Hindlimb muscle (tissue), 1 donor: Measurements from ENCODE around the gene ZNF486. TPM values are rescaled to one million over a fixed set of nuclear protein-coding genes. Genes with fewer than 3 reads are reported as not detected.
"Not testable (repeated sequence)": the region's sequence is repeated elsewhere in the genome, so short reads cannot be mapped to it uniquely, and the experiment has no call there.

Experiments
- DNase-seq: peaks from one replicate; pipeline ENCODE4 v3.0.0-alpha.2; 2013
- polyA plus RNA-seq: library from polyadenylated mRNA; unstranded; fragments of 120-200 nt; gene quantifications from one replicate; pipeline ENCODE4 v1.2.1, GENCODE V29; 2013; ENCODE audit not compliant: insufficient read length

ZNF486 gene
- 4.9 TPM for polyA plus RNA-seq

DNA sequence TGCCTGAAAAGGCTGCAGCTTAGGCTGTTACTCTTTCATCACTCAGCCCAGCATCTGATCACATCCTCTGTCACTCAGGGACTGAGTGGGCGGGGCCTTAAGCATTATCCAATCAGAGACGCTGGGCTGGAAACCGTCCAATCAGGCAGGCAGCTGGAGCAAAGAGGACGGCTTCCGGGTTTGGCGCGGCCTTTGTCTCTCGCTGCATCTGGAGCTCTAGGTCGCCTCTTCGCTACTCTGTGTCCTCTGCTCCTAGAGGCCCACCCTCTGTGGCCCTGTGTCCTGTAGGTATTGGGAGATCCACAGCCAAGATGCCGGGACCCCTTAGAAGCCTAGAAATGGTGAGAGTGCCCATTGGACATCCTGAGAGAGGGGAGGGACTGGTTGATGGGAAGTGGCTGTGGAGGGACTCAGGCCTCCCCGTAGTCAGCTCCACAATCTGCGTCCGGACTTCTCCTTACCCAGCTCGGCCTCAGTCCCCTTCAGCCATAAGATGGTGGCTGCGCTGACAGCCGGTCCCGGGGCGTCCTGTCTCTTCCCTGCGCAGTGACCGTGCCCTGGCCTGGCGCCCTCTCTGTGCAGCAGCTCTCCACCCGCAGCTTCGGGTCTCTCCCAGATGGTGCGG lies at the start of gene ZNF486:
Gene ZNF486 (plus strand): TSS at position 195 of the 625 bp plus-strand sequence. CDS start 117 bp downstream, at position 312.
- peak; percentile 94 for DNase-seq

- DNase-seq: not testable (repeated sequence)
Observed at GRCh38 chr19:20118064-20118839, 48.8 kb upstream of the ZNF486 start.

GRCh38 chr19:20124879-20125278 lies 42.1 kb upstream of the ZNF486 start:
- DNase-seq: no peak

- DNase-seq: not testable (repeated sequence)
Observed at GRCh38 chr19:20132933-20133332, 34.1 kb upstream of the ZNF486 start.

DNA sequence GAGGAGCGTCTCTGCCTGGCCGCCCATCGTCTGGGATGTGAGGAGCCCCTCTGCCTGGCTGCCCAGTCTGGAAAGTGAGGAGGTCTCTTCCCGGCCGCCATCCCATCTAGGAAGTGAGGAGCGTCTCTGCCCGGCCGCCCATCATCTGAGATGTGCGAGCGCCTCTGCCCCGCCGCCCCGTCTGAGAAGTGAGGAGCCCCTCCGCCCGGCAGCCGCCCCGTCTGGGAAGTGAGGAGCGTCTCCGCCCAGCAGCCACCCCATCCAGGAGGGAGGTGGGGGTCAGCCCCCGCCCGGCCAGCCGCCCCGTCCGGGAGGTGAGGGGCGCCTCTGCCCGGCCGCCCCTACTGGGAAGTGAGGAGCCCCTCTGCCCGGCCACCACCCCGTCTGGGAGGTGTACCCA lies 29.3 kb upstream of the ZNF486 start:
- DNase-seq: not testable (repeated sequence)

- no peak for DNase-seq
Observed at GRCh38 chr19:20151617-20152145, 15.3 kb upstream of the ZNF486 start.

DNA sequence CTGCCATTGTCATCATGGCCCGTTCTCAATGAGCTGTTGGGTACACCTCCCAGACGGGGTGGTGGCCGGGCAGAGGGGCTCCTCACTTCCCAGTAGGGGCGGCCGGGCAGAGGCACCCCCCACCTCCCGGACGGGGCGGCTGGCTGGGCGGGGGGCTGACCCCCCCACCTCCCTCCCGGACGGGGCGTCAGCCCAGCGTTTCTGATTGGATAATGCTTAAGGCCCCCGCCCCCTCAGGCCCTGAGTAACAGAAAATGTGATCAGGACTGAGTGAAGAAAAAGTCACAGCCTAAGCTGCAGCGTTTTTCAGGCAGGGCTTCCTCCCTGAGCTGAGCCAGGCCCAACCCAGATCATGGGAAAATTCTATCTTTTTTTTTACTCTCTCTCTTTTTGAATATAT lies 14.5 kb upstream of the ZNF486 start:
- peak; percentile 46 for DNase-seq

- DNase-seq: no peak
Observed at GRCh38 chr19:20153281-20153680, 13.7 kb upstream of the ZNF486 start.

GRCh38 chr19:20154636-20155035 lies 12.4 kb upstream of the ZNF486 start:
- DNase-seq: no peak

DNA sequence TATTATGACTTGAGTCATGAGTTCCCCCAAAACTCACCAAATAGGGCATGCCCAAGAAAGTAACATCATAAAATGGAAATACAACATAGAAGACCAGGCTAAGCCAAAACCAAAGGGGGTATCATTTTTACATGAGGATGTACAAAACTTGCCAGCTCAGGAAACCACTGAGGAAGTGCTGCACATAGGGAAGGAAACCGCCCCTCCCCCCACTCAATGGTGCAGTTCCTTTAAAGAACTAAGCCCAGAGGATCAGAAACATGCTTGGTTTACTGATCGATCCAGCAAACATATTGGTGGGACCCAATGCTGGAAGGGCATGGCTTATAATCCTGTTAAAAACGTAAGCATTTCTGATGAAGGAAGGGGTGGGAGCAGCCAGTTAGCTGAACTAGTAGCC lies 4.2 kb upstream of the ZNF486 start:
- no peak for DNase-seq

DNA sequence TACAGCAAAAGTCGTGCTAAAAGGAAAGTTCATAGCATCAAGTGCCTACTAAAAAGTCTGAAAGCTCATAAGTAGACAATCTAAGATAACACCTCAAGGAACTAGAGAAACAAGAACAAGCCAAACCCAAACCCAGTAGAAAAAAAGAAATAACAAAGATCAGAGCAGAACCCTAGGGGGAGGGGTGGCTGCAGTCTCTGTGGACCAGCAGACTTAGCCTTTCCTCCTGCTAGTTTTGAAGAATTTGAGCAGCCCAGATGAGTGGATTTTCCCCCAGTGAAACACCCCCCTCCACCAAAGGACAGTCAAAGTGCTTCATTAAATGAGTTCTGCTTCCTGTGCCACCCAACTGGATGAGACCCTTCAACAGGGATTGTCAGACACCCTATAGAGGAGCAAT lies 2.6 kb upstream of the ZNF486 start:
- no peak for DNase-seq

DNA sequence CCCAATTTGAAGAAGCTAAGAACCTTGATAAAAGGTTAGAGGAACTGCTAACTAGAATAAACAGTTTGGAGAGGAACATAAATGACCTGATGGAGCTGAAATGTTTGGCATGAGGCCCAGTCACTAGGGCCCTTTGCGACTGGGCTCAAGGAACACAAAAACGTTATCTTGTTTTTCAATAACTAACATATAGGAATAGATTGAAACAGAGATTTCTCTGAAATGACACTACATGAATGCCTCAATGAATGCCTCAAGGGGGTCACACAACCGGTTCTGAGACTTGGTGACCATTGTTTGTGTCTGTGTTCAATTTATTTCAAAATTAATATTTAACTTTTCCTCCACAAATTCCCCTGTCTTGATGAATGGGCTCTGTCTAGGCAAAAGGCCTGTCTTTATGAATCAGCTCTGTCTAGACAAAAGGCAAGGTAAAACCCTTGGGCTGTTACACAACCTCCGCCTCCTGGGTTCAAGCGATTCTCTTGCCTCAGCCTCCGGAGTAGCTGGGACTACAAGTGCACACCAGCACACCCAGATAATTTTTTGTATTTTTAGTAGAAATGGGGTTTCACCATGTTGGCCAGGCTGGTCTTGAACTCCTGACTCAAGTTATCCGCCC lies 932 bp upstream of the ZNF486 start:
- no peak for DNase-seq

DNA sequence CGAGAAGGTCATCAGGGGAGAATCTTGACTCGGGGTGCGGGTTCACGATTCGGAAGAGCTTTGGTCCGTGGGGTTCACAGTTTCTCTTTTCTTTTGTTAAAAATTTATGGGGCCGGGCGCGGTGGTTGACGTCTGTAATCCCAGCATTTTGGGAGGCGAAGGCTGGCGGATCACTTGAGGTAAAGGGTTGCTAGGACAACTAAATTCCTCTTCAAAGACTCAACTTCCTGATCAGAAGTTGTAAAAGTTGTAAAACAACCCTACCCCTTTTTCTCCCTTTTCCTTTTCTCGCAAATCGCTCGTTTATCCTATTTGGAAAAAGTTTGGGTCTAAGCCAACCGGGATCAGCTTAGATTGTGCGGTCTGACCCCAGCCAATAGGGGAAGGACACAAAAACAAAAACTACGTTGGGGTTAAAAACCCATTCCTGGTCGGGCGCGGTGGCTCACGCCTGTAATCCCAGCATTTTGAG lies 673 bp downstream of the ZNF486 start:
- no peak for DNase-seq

- DNase-seq: no peak
Observed at GRCh38 chr19:20171285-20171684, 4.3 kb downstream of the ZNF486 start.

DNA sequence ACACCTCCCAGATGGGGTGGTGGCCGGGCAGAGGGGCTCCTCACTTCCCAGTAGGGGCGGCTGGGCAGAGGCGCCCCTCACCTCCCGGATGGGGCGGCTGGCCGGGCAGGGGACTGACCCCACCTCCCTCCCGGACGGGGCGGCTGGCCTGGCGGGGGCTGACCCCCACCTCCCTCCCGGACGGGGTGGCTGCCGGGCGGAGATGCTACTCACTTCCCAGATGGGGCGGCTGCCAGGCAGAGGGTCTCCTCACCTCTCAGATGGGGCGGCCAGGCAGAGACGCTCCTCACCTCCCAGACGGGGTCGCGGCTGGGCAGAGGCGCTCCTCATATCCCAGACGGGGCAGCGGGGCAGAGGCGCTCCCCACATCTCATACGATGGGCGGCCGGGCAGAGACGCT lies 8.8 kb downstream of the ZNF486 start:
- DNase-seq: not testable (repeated sequence)

GRCh38 chr19:20179956-20180355 lies 12.9 kb downstream of the ZNF486 start:
- not testable (repeated sequence) for DNase-seq

- DNase-seq: no peak
Observed at GRCh38 chr19:20182222-20182785, 15.3 kb downstream of the ZNF486 start.

GRCh38 chr19:20186174-20186573 lies 19.2 kb downstream of the ZNF486 start:
- no peak for DNase-seq

- no peak for DNase-seq
Observed at GRCh38 chr19:20197747-20198146, 30.7 kb downstream of the ZNF486 start.

DNA sequence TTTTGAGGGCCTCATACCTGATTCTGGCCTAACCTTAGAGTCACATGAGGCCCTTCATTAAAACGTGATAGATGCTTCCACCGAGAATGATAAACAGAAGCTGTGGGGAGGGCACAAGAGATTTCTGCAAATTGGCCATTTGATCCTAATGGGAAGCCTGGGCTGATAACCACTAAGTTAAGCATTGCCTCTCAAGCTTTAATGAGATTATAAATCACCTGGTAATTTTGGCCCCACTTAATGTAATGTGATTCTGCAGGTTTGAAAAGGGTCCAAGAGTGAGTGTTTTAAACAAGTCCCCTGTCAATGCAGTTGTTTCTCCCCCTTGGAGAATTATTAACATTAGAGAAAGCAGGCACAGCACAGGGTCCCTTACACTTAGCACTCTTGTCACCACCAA lies 42.0 kb downstream of the ZNF486 start:
- no peak for DNase-seq

DNA sequence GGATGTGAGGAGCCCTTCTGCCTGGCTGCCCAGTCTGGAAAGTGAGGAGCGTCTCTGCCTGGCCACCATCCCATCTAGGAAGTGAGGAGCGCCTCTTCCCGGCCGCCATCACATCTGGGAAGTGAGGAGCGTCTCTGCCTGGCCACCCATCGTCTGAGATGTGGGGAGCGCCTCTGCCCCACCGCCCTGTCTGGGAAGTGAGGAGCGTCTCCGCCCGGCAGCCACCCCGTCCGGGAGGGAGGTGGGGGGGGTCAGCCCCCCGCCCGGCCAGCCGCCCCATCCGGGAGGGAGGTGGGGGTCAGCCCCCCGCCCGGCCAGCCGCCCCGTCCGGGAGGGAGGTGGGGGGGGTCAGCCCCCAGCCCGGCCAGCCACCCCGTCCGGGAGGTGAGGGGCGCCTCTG lies 47.4 kb downstream of the ZNF486 start:
- not testable (repeated sequence) for DNase-seq

GRCh38 chr19:20221605-20222004 lies 54.6 kb downstream of the ZNF486 start:
- not testable (repeated sequence) for DNase-seq

GRCh38 chr19:20233105-20233504 lies 66.1 kb downstream of the ZNF486 start:
- DNase-seq: no peak
